ENCODE results near the gene TXNDC9.
A peak's percentile ranks its signal among the peaks of the same experiment; 100 is the strongest.
"Not testable (repeated sequence)": the region's sequence is repeated elsewhere in the genome, so short reads cannot be mapped to it uniquely, and the experiment has no call there.

Gene TXNDC9

GRCh38 chr2:99278793-99279291 lies 57.3 kb downstream of the TXNDC9 start:
- peak overlapping the region; percentile 42 for H3K4me3 ChIP-seq (ENCODE audit: low read length)
- peak; percentile 86 for DNase-seq (ENCODE audit: low read depth)
- TF ChIP-seq CTCF (conservative IDR thresholded peaks at IDR 0.05; ENCODE audit: low read length) = no peak

- DNase-seq (ENCODE audit: low read depth); H3K4me3 ChIP-seq (ENCODE audit: low read length): not testable (repeated sequence)
Observed at GRCh38 chr2:99278195-99278765, 57.9 kb downstream of the TXNDC9 start.

- TF ChIP-seq CTCF (conservative IDR thresholded peaks at IDR 0.05; ENCODE audit: low read length) = no peak
- no peak overlapping the region for H3K4me3 ChIP-seq (ENCODE audit: low read length)
- no peak for DNase-seq (ENCODE audit: low read depth)
Observed at GRCh38 chr2:99275882-99276281, 60.3 kb downstream of the TXNDC9 start.

Data from AG10803 (cell line).